GM21360 (cell line): ENCODE results near the gene RBM39.
"Not testable (repeated sequence)": the region's sequence is repeated elsewhere in the genome, so short reads cannot be mapped to it uniquely, and the experiment has no call there.

Source experiments
- ATAC-seq: cut with Tn5 transposase; IDR thresholded peaks from one replicate; pipeline ENCODE4 v1.9.1; 2021; ENCODE audit warnings: mild to moderate bottlenecking, moderate library complexity; ENCODE audit not compliant: unreplicated experiment

Gene RBM39

GRCh38 chr20:35709259-35709658 lies 32.8 kb downstream of the RBM39 start:
- ATAC-seq: no peak

GRCh38 chr20:35708502-35708901 lies 33.6 kb downstream of the RBM39 start:
- no peak for ATAC-seq

GRCh38 chr20:35706591-35707529 lies 35.2 kb downstream of the RBM39 start:
- not testable (repeated sequence) for ATAC-seq

GRCh38 chr20:35705894-35706293 lies 36.2 kb downstream of the RBM39 start:
- not testable (repeated sequence) for ATAC-seq

GRCh38 chr20:35704514-35705261 lies 37.4 kb downstream of the RBM39 start:
- ATAC-seq: no peak

GRCh38 chr20:35702824-35703695 lies 39.0 kb downstream of the RBM39 start:
- no peak for ATAC-seq

- no peak for ATAC-seq
These were observed 39.8 kb downstream of the RBM39 start for GRCh38 chr20:35702051-35702823.

GRCh38 chr20:35700625-35701148 lies 41.4 kb downstream of the RBM39 start:
- ATAC-seq: no peak

GRCh38 chr20:35699957-35700624 lies 42.0 kb downstream of the RBM39 start:
- ATAC-seq: peak; percentile 3

- ATAC-seq: peak; percentile 63
These were observed 42.7 kb downstream of the RBM39 start, which contains the start of the genes NFS1 and ROMO1 for GRCh38 chr20:35699127-35699956. Gene NFS1, minus strand, starts transcription at chr20:35699352. Its CDS starts 64 bp downstream, at chr20:35699288. Gene ROMO1, plus strand, starts transcription at chr20:35699405. Its CDS starts 228 bp downstream, at chr20:35699633.

GRCh38 chr20:35698298-35699126 lies 43.5 kb downstream of the RBM39 start:
- ATAC-seq: peak; percentile 7

- ATAC-seq: no peak
These were observed 44.3 kb downstream of the RBM39 start for GRCh38 chr20:35697696-35698297.

GRCh38 chr20:35695978-35696377 lies 46.1 kb downstream of the RBM39 start:
- no peak for ATAC-seq

GRCh38 chr20:35695245-35695749 lies 46.8 kb downstream of the RBM39 start:
- no peak for ATAC-seq

GRCh38 chr20:35690265-35690664 lies 51.8 kb downstream of the RBM39 start:
- ATAC-seq: no peak

- ATAC-seq: not testable (repeated sequence)
These were observed 55.2 kb downstream of the RBM39 start for GRCh38 chr20:35686872-35687271.

GRCh38 chr20:35685368-35685767 lies 56.7 kb downstream of the RBM39 start:
- not testable (repeated sequence) for ATAC-seq
